Body of pancreas (tissue), 4 donors: Measurements from ENCODE around the gene SYNDIG1L. TPM values are rescaled to one million over a fixed set of nuclear protein-coding genes. Genes with fewer than 3 reads are reported as not detected.

Source experiments
- ATAC-seq: fragments of 150-250 bp; one replicate; pipeline ENCODE4 v1.9.1; 2016
- DNase-seq, 4 donors: peaks; one replicate each; pipeline ENCODE4 v3.0.0-alpha.2; 2019
- H3K27ac ChIP-seq, 4 donors: fragments of 200-600 bp; sonication (generic); 1 replicate in 3 of 4; 2 replicates in 1 of 4; pipeline versions ENCODE4 v1.5.1 to v1.6.1; 2016 to 2019; ENCODE audit warnings: mild to moderate bottlenecking in 1 of 4, mixed read lengths in 1 of 4, moderate library complexity in 1 of 4
- H3K27me3 ChIP-seq, 2 donors: fragments of 200-600 bp; sonication (generic); one replicate each; pipeline ENCODE4 v1.6.0; 2016; ENCODE audit warnings: mild to moderate bottlenecking in 1 of 2
- H3K36me3 ChIP-seq, 2 donors: fragments of 200-600 bp; sonication (generic); replicated peaks in 1 of 2; 2 replicates each; pipeline ENCODE4 v1.5.1; 2016; ENCODE audit warnings: low read depth in 2 of 2; ENCODE audit not compliant: insufficient read depth in 1 of 2
- H3K4me1 ChIP-seq: fragments of 200-600 bp; sonication (generic); one replicate; pipeline ENCODE4 v1.6.0; 2016
- H3K4me3 ChIP-seq, 2 donors: fragments of 200-600 bp; sonication (generic); 1 replicate in 1 of 2; 2 replicates in 1 of 2; pipeline ENCODE4 v1.5.1; 2016 to 2019
- H3K9me3 ChIP-seq, 3 donors: fragments of 200-600 bp; sonication (generic); 1 replicate in 2 of 3; 2 replicates in 1 of 3; pipeline ENCODE4 v1.5.1; 2016
- POLR2A ChIP-seq, 3 donors: fragments of 450-650 bp; IDR thresholded peaks; one replicate each; pipeline ENCODE4 v1.6.1; 2016; ENCODE audit warnings: antibody characterized with exemption in 3 of 3, mild to moderate bottlenecking in 2 of 3
- WGBS, 2 donors: methylation state at CpG; one replicate each; pipeline ENCODE4 v1.1.5; 2017; 5-methylcytosine and 5-hydroxymethylcytosine counted together
- intact Hi-C: fragments of 100-400 bp; cut with DNase I; formaldehyde crosslinking; loops from one replicate; pipeline ENCODE4 v1.15.1; 2023
- total RNA-seq, 2 donors: library from RNA; depleted of rRNA; stranded (reverse); fragments of >200 nt; gene quantifications; one replicate each; pipeline ENCODE4 v1.1.0, GENCODE V29; 2016
- TF ChIP-seq, protein P1 (sequence below), 7 experiments: fragments of 450-650 bp in 4 of 7; fragments of 200-600 bp in 3 of 7; sonication (generic) in 3 of 7; IDR thresholded peaks; one replicate each; pipeline ENCODE4 v1.5.1; 2016 to 2019; ENCODE audit warnings: antibody characterized with exemption in 7 of 7

SYNDIG1L gene
- total RNA-seq, 2 donors from 2014 or later: 0.52 TPM; not detected in 1

DNA sequence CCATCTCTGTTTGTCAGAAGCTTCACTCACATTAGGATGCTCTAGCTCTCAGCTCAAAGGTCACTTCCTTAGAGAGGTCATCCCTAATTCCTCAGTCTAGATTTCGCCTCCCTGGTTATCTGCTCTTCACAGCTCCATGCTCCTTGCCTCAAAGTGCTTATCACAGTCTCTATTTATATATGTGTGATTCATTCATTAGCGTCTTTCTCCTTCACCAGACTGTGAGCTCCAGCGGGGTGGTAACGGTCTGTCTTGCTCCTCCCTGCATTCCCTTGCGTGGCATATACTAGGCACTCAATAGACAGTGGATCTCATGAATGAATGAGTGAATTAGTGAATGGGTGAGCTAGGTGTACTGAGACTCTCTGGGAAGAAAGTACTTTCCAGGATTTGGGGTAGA lies 6.9 kb downstream of the SYNDIG1L start:
- H3K27ac ChIP-seq: no peak overlapping the region
- no peaks in the 10 kb centered on the region for H3K27me3 ChIP-seq
- H3K9me3 ChIP-seq: no peaks in the 10 kb centered on the region
- TF ChIP-seq, protein P1, sequence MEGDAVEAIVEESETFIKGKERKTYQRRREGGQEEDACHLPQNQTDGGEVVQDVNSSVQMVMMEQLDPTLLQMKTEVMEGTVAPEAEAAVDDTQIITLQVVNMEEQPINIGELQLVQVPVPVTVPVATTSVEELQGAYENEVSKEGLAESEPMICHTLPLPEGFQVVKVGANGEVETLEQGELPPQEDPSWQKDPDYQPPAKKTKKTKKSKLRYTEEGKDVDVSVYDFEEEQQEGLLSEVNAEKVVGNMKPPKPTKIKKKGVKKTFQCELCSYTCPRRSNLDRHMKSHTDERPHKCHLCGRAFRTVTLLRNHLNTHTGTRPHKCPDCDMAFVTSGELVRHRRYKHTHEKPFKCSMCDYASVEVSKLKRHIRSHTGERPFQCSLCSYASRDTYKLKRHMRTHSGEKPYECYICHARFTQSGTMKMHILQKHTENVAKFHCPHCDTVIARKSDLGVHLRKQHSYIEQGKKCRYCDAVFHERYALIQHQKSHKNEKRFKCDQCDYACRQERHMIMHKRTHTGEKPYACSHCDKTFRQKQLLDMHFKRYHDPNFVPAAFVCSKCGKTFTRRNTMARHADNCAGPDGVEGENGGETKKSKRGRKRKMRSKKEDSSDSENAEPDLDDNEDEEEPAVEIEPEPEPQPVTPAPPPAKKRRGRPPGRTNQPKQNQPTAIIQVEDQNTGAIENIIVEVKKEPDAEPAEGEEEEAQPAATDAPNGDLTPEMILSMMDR (IDR thresholded peaks at IDR 0.05): no peak
- no peak for TF ChIP-seq POLR2A (IDR thresholded peaks at IDR 0.05)
- H3K4me1 ChIP-seq: peaks cover 5% of the 10 kb centered on the region
- intact Hi-C loops: no loop called here
- no peaks in the 10 kb centered on the region for H3K36me3 ChIP-seq
- no peak overlapping the region for H3K4me3 ChIP-seq
- DNase-seq: no peak
- ATAC-seq: no peak
- WGBS, 2 donors: 26% methylated on average over 5 of the region's 5 CpGs

DNA sequence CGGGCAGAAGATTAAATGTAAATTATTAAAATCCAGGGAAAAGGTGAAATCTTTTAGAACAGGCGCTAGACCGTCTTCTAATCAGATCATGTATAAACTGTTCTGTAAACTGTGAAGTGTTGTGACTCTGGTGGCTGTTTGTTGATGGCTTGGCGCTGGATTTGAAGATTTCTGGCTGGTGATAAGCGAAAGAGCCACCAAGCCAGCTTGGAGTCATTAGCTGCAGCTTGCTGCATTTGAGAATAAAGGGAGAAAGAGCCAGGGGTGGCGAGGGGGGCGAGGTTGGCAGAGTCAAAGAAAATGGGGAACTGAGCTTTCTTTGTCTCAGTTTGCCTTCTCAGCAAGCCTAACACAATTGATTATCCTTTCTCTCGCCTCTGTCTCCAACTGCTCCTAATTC lies 8.0 kb downstream of the SYNDIG1L start:
- Histone ChIP-seq H3K27ac (no peak overlapping the region), H3K36me3 (no peaks in the 10 kb centered on the region), H3K9me3 (no peaks in the 10 kb centered on the region), H3K27me3 (no peaks in the 10 kb centered on the region), H3K4me1 (peaks cover 5% of the 10 kb centered on the region), H3K4me3 (no peak overlapping the region)
- 16 to 22% methylated on average over 8 of the region's 8 CpGs for WGBS, 2 donors
- DNase-seq (no peak), ATAC-seq (no peak)
- no peak for TF ChIP-seq POLR2A (IDR thresholded peaks at IDR 0.05)
- TF ChIP-seq, protein P1 (IDR thresholded peaks at IDR 0.05): no peak
- intact Hi-C loops: no loop called here

DNA sequence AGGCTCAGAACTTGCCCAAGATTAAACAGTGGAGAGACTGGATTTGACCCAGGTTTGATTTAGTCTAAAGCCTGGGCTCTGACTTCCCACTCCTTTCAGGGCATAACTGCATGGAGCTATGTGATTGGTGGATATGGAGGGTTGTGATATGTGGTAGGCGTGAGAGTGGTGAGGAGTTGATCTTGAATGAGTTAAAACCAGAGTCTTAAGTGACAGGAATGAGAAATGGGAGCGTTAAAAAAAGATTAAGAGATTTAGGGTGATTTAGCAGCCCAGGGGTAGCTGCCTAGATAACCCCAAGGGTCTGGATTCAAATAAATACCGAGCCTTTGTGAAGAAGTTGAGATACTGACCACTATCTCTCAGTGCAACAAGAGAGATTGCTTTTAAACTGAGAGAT lies 8.4 kb downstream of the SYNDIG1L start:
- Histone ChIP-seq H3K27me3 (no peaks in the 10 kb centered on the region), H3K36me3 (no peaks in the 10 kb centered on the region), H3K9me3 (no peaks in the 10 kb centered on the region), H3K4me3 (no peak overlapping the region), H3K27ac (no peak overlapping the region), H3K4me1 (peaks cover 5% of the 10 kb centered on the region)
- ATAC-seq (no peak), DNase-seq (no peak)
- intact Hi-C loops: no loop called here
- WGBS, 2 donors: 28 to 29% methylated on average over 3 of the region's 3 CpGs
- no peak for TF ChIP-seq POLR2A (IDR thresholded peaks at IDR 0.05)
- TF ChIP-seq, protein P1 (IDR thresholded peaks at IDR 0.05): no peak

DNA sequence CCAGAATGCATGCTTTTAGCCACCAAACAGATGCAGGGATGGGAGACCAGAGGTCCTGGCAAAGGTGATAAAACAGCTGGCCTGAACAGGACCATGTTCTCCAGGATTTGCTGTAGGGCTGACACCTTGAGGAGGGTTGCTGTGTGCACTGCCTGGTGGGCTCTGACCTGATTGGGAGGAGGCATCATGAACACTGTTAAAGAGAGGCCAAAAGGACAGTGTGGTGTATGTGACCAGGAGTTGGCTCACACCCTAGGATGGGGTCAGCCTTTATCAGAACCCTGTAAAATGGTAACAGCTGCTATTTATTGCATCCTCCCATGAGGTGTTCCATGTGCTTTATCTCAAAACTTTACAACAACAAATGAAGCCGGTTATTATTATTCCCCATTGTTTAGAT lies 8.8 kb downstream of the SYNDIG1L start:
- ATAC-seq (no peak), DNase-seq (no peak)
- WGBS, 2 donors: 72 to 92% methylated on average over 1 of the region's 1 CpG
- H3K9me3 ChIP-seq: no peaks in the 10 kb centered on the region
- H3K4me3 ChIP-seq: no peak overlapping the region
- intact Hi-C loops: no loop called here
- H3K4me1 ChIP-seq: peaks cover 5% of the 10 kb centered on the region
- no peak overlapping the region for H3K27ac ChIP-seq
- H3K36me3 ChIP-seq: no peaks in the 10 kb centered on the region
- no peaks in the 10 kb centered on the region for H3K27me3 ChIP-seq
- TF ChIP-seq, protein P1 (IDR thresholded peaks at IDR 0.05): no peak
- no peak for TF ChIP-seq POLR2A (IDR thresholded peaks at IDR 0.05)

DNA sequence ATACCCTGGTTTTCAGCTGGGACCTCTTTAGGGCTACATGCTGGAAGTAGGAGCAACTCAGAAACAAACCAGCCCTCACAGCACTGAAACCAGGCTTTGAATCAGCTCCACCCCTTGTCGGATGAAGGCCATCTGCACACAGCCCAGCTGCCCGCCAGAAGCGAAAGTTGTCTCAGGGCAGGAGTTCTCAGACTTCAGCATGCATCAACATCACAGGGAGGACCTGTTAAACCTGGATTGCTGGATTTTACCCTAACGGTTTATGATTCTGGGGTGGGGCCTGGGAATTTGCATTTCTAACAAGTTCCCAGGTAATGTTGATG lies 10.9 kb downstream of the SYNDIG1L start:
- TF ChIP-seq, protein P1 (IDR thresholded peaks at IDR 0.05): no peak
- TF ChIP-seq POLR2A (IDR thresholded peaks at IDR 0.05): no peak
- Histone ChIP-seq H3K27ac (no peak overlapping the region), H3K4me1 (peaks cover 5% of the 10 kb centered on the region), H3K36me3 (no peaks in the 10 kb centered on the region), H3K9me3 (no peaks in the 10 kb centered on the region), H3K4me3 (no peak overlapping the region), H3K27me3 (no peaks in the 10 kb centered on the region)
- intact Hi-C loops: no loop called here
- 56 to 68% methylated on average over 1 to 4 of the region's 4 CpGs for WGBS, 2 donors
- ATAC-seq (no peak), DNase-seq (no peak)
